Gastrocnemius medialis (tissue), 4 donors: ENCODE results near the gene EGLN2.

Experiments
- POLR2A ChIP-seq, 2 donors: fragments of 450-650 bp; IDR thresholded peaks; one replicate each; pipeline ENCODE4 v1.6.1; 2017; ENCODE audit warnings: antibody characterized with exemption in 2 of 2, mild to moderate bottlenecking in 2 of 2, moderate library complexity in 2 of 2
- TF ChIP-seq, protein P1 (sequence below), 5 experiments: fragments of 450-650 bp in 3 of 5; fragments of 200-600 bp in 2 of 5; sonication (generic) in 2 of 5; IDR thresholded peaks in 4 of 5; conservative IDR thresholded peaks in 1 of 5; 1 replicate in 4 of 5; 2 replicates in 1 of 5; pipeline ENCODE4 v1.5.1; 2016 to 2019; ENCODE audit warnings: antibody characterized with exemption in 5 of 5, mild to moderate bottlenecking in 3 of 5, moderate library complexity in 3 of 5

DNA sequence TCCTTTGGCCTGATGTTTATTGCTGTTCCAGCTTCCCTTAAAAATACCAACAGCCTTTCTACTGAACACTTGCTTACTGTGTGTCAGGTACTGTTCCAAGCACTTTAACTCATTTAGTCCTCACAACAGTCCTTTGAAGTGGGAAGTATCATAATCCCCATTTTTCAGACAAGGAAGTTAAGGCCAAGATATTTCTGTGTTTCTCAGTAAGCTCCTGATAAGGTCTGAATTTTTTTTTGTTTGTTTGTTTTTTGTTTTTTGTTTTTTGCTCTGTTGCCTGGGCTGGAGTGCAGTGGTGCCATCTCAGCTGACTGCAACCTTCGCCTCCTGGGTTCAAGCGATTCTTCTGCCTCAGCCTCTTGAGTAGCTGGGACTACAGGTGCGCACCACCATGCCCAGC is 40.5 kb upstream of the EGLN2 start:
- TF ChIP-seq POLR2A (IDR thresholded peaks at IDR 0.05) = no peak
- TF ChIP-seq, protein P1, sequence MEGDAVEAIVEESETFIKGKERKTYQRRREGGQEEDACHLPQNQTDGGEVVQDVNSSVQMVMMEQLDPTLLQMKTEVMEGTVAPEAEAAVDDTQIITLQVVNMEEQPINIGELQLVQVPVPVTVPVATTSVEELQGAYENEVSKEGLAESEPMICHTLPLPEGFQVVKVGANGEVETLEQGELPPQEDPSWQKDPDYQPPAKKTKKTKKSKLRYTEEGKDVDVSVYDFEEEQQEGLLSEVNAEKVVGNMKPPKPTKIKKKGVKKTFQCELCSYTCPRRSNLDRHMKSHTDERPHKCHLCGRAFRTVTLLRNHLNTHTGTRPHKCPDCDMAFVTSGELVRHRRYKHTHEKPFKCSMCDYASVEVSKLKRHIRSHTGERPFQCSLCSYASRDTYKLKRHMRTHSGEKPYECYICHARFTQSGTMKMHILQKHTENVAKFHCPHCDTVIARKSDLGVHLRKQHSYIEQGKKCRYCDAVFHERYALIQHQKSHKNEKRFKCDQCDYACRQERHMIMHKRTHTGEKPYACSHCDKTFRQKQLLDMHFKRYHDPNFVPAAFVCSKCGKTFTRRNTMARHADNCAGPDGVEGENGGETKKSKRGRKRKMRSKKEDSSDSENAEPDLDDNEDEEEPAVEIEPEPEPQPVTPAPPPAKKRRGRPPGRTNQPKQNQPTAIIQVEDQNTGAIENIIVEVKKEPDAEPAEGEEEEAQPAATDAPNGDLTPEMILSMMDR (IDR thresholded peaks at IDR 0.05 in 4 of 5, conservative IDR thresholded peaks at IDR 0.05 in 1 of 5) = no peak
